Myometrial cell (primary cell): ENCODE results near the gene SLC17A8. TPM values are rescaled to one million over a fixed set of nuclear protein-coding genes. Genes with fewer than 3 reads are reported as not detected.

Source experiments
- total RNA-seq: library from RNA; depleted of rRNA; stranded (reverse); fragments of >200 nt; gene quantifications from 2 replicates; pipeline ENCODE4 v1.2.3, GENCODE V29; 2015

The SLC17A8 gene
- total RNA-seq: 0.29 TPM in 1 of 2 replicates, not detected in the other

DNA sequence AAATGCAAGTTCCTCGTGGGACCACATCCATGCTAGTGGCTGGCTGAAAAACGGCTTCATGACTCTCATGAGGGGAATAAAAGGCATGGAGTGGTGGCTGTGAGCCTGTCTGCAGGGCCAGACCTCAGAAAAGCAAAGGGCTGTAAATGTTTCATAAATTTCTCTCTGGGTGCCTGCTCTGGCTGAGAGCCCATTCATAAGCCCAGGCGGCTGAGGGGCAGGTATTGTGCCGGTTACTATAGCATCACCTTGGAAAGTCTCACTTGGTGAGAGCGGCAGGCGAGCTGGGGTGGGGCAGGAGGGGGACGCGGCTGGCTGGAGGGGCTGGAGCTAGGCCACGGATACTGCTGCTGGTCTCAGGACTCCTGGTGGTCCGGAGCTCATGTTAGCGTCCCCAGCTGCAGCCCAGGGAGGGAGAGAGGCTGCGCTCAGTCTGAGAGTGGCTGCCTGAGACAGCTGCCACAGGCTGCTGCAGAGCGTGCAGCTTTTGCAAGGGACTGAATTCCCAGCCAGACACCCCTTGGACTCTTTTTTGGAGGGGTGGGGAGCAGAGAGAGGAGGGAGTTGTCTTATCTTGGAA lies at the start of gene SLC17A8:
SLC17A8 (plus strand) TSS at position 431 of the 580 bp plus-strand sequence. CDS start 318 bp downstream, outside the sequence.

Other genes with a start within 250 kb of the SLC17A8 start
- 17.0 and 25.9 TPM in 2 replicates for gene BLTP3B, start 214.2 kb upstream of the SLC17A8 start, total RNA-seq
- 15.9 and 22.9 TPM in 2 replicates for gene ACTR6, start 156.3 kb upstream of the SLC17A8 start, total RNA-seq
- 1.2 TPM in 1 of 2 replicates, not detected in the other for gene DEPDC4, start 90.0 kb upstream of the SLC17A8 start, total RNA-seq
- 30.1 and 34.0 TPM in 2 replicates for gene SCYL2, start 89.9 kb upstream of the SLC17A8 start, total RNA-seq
- under 0.01 and 0.35 TPM in 2 replicates for gene NR1H4, start 116.8 kb downstream of the SLC17A8 start, total RNA-seq
- gene GAS2L3, start 216.6 kb downstream of the SLC17A8 start, total RNA-seq: 19.9 and 25.5 TPM in 2 replicates